VCaP (cell line): ENCODE data around the gene PNMA6E.

Source experiments
- H3K27ac ChIP-seq: fragments of 450-650 bp; 2 replicates; pipeline ENCODE4 v1.5.1; 2017
- CTCF ChIP-seq: fragments of 450-650 bp; conservative IDR thresholded peaks from 2 replicates; pipeline ENCODE4 v1.5.1; 2017; ENCODE audit warnings: mild to moderate bottlenecking, moderate library complexity

The PNMA6E gene

DNA sequence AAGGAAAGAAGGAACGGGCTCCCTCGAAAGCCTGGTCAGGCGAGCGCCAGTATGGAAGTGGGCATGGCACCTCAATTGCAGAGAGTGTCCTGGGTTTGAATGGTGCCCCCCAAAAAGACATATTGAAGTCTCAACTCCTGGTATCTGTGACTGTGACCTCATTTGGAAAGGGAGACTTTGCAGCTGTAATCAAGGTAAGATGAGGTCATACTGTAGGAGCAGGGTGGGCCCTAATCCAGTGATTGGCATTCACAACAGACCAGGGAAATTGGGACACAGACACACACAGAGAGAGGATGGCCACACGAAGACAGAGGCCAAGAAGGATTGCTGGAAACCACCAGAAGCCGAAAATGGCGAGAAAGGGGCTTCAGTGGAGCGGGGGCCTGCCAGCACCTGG, 16.5 kb upstream of the PNMA6E start:
- no peak for TF ChIP-seq CTCF
- no peak overlapping the region for H3K27ac ChIP-seq

- no peak for TF ChIP-seq CTCF
- H3K27ac ChIP-seq: no peak overlapping the region
Measured at GRCh38 chrX:153416781-153417450, 15.8 kb upstream of the PNMA6E start.

GRCh38 chrX:153414856-153415510, 13.8 kb upstream of the PNMA6E start:
- H3K27ac ChIP-seq: no peak overlapping the region
- no peak for TF ChIP-seq CTCF

- no peak overlapping the region for H3K27ac ChIP-seq
- TF ChIP-seq CTCF: no peak
Measured at GRCh38 chrX:153413731-153414130, 12.6 kb upstream of the PNMA6E start.

- peak; percentile 19; the same call in 1 of the 2 replicates for TF ChIP-seq CTCF
- H3K27ac ChIP-seq: no peak overlapping the region
Measured at GRCh38 chrX:153412746-153413720, 11.9 kb upstream of the PNMA6E start.

- TF ChIP-seq CTCF: no peak
Measured at GRCh38 chrX:153411988-153412574, 10.9 kb upstream of the PNMA6E start.

More at GRCh38 chrX:153411988-153412574, 10.9 kb upstream of the PNMA6E start:
- H3K27ac ChIP-seq: peak overlapping the region; percentile 25; the same call in 1 of the 2 replicates
